NK-92 (cell line): ENCODE measurements around the gene ZNF793.

Source experiments
- DNase-seq: peaks from one replicate; lab custom pipeline; 2025; ENCODE audit not compliant: unreplicated experiment; lab: John Stamatoyannopoulos, UW

ZNF793 gene

GRCh38 chr19:37506387-37507166 is at the start of gene ZNF793:
TSS of gene ZNF793 (plus strand) at chr19:37506939. CDS start at chr19:37523440, 16,501 bp downstream.
- DNase-seq, result no peak

- no peak for DNase-seq
Measured at GRCh38 chr19:37466277-37466797, 40.4 kb upstream of the ZNF793 start.

GRCh38 chr19:37466798-37467607 is 39.7 kb upstream of the ZNF793 start, which contains the start of gene ZNF569:
TSS of gene ZNF569 (minus strand) at chr19:37467444. CDS start at chr19:37444921, 22,523 bp downstream.
- DNase-seq, result peak; percentile 26

GRCh38 chr19:37467608-37468090 is 39.1 kb upstream of the ZNF793 start:
- DNase-seq, result no peak

- DNase-seq, result no peak
Measured at GRCh38 chr19:37468961-37469777, 37.6 kb upstream of the ZNF793 start, which contains the start of gene ZNF570. TSS of gene ZNF570 (plus strand) at chr19:37469356. CDS start at chr19:37470355, 999 bp downstream.

- no peak for DNase-seq
Measured at GRCh38 chr19:37470216-37470615, 36.5 kb upstream of the ZNF793 start.

- no peak for DNase-seq
Measured at GRCh38 chr19:37472165-37472564, 34.6 kb upstream of the ZNF793 start.

GRCh38 chr19:37484406-37485168 is 22.2 kb upstream of the ZNF793 start:
- no peak for DNase-seq

GRCh38 chr19:37492213-37492612 is 14.5 kb upstream of the ZNF793 start:
- no peak for DNase-seq

- no peak for DNase-seq
Measured at GRCh38 chr19:37505958-37506386, 767 bp upstream of the ZNF793 start.

GRCh38 chr19:37507167-37507464 is 377 bp downstream of the ZNF793 start:
- no peak for DNase-seq

- no peak for DNase-seq
Measured at GRCh38 chr19:37511186-37511585, 4.4 kb downstream of the ZNF793 start.

- DNase-seq, result no peak
Measured at GRCh38 chr19:37511821-37512220, 5.1 kb downstream of the ZNF793 start.

GRCh38 chr19:37513397-37513796 is 6.7 kb downstream of the ZNF793 start:
- DNase-seq, result no peak

GRCh38 chr19:37519890-37520289 is 13.2 kb downstream of the ZNF793 start:
- DNase-seq, result no peak

- no peak for DNase-seq
Measured at GRCh38 chr19:37537391-37537947, 30.7 kb downstream of the ZNF793 start.

- no peak for DNase-seq
Measured at GRCh38 chr19:37551129-37551993, 44.6 kb downstream of the ZNF793 start.

- DNase-seq, result no peak
Measured at GRCh38 chr19:37563518-37563917, 56.8 kb downstream of the ZNF793 start.
